IPS-18c (cell line): ENCODE data around the gene KCNK1.
"Not testable (repeated sequence)": the region's sequence is repeated elsewhere in the genome, so short reads cannot be mapped to it uniquely, and the experiment has no call there.

Experiments used
- H3K4me3 ChIP-seq: 2 replicates; pipeline ENCODE4 v1.7.0; 2013; ENCODE audit warnings: low read depth, mild to moderate bottlenecking, low read length, moderate library complexity; ENCODE audit not compliant: insufficient read depth
- H3K9me3 ChIP-seq: one replicate; pipeline ENCODE4 v1.6.1; 2013; ENCODE audit warnings: mild to moderate bottlenecking, low read length, moderate library complexity; ENCODE audit not compliant: control insufficient read depth, insufficient read depth

Gene KCNK1

GRCh38 chr1:233672732-233673131 is 58.8 kb downstream of the KCNK1 start:
- Histone ChIP-seq H3K9me3 (no peaks in the 10 kb centered on the region), H3K4me3 (no peak overlapping the region)

- H3K4me3 ChIP-seq: no peak overlapping the region
- H3K9me3 ChIP-seq: no peaks in the 10 kb centered on the region
These were observed 59.5 kb downstream of the KCNK1 start for GRCh38 chr1:233673261-233673946.

DNA sequence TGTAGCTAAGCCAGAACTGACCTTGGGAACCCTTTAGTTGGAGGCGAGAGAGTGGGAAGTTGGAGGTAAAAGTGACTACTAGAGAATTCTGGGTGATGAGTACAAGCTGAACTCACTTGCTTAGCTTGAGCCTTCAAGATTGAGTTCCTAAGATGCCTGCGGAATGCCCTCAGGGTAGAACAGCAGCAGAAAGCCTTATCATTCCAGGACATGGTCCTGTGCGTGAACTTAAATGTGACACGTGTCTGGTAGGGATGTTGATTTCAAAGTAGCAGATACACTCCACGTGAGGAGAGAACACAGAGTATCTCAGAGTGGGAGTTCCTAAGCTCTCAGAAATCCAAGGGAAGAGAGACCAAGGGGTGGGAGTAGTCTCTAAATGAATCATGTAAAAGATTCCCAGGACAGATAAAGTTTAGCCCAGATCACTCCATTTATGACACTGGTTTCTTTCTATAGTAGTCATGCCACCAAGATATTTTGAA is 60.1 kb downstream of the KCNK1 start:
- H3K4me3 ChIP-seq: no peak overlapping the region
- no peaks in the 10 kb centered on the region for H3K9me3 ChIP-seq

DNA sequence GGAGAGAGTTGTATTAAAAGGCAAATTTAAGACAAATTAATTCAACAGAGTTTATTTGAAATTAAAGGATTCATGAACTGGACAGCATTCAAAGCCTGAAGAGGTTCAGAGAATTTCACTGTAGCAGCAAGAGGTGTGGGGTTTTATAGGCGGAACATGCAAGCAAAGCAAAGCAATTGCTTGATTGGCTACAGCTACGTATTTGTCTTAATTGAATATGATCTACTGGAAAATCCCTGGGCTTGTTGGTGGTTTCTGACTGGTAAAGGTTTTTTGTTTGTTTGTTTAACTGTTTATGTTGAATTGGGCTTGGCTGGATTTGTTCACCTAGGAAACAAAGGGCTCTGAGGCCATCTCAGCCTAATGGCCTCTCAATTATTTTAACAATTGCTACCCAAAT is 61.5 kb downstream of the KCNK1 start:
- Histone ChIP-seq H3K9me3 (no peaks in the 10 kb centered on the region), H3K4me3 (no peak overlapping the region)

DNA sequence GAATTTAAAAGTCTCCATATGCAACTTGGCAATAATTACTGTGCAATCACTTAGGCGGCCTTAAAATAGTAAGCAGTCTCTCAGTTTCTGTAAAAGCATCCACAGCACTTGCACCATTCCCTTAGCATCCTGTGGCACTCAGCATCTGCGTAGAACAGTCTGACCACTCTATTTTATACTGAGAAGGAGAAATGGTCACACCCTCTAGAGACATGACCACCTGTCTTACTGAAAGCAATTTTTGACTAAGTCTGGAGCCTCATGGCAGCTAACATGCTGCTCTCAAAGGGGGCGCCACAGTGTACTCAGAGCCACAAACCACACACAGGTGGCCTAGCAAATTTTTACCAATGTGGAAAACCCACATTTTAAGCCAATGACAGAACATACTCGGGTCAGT is 62.0 kb downstream of the KCNK1 start:
- H3K4me3 ChIP-seq: no peak overlapping the region
- H3K9me3 ChIP-seq: no peaks in the 10 kb centered on the region

DNA sequence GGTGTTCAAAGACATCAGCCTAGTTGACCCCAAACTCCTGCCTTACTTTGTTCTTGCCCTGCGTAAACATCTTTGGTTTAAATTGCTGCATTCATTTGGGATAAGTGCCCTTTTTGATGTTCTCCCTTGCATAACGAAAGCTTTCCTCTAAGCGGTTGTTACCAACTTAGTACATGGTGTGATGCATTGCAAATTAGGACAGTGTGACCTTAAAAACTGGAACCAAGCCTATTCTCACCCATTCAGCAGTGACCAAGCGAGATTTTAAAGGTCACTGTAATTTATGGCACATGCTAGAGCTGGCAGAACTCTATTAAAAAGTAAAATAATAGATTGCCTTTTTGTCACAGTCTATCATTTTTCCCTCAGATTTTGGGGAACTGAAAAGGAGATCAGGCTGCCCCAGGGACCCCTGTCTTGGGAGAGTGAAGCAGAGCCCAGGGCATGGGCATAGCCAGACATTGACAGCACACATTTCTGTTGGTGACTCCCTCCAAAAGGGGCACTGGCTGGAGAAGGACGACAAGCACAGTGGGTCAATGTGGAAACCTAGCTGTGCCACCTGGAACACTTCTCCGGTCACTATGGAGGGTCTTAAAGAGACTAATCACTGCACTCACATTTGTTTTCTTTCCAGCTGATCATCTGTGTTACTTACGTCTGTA is 63.9 kb downstream of the KCNK1 start:
- Histone ChIP-seq H3K4me3 (no peak overlapping the region), H3K9me3 (no peaks in the 10 kb centered on the region)

DNA sequence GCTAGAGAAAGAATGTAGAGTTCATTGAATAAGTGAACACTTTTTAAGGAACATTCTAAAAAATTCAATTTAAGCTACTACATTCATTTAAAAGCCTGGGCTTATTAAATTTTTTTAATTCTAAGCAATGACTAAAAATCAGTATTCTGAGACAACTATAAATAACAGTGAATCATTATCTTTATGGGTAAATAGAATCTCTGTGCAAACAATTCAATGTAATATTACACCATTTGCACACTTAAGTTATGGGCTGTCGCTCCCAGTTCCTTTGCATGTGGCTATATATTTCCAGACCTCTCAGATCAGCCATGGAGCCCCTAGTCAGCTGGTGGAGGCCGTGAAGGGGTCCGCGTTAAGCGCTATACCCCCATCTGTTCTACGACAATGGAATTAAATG is 65.1 kb downstream of the KCNK1 start:
- H3K9me3 ChIP-seq: no peaks in the 10 kb centered on the region
- H3K4me3 ChIP-seq: no peak overlapping the region

- Histone ChIP-seq H3K4me3 (no peak overlapping the region), H3K9me3 (no peaks in the 10 kb centered on the region)
These were observed 65.9 kb downstream of the KCNK1 start for GRCh38 chr1:233679591-233680373.

- no peak overlapping the region for H3K4me3 ChIP-seq
- H3K9me3 ChIP-seq: no peaks in the 10 kb centered on the region
These were observed 67.4 kb downstream of the KCNK1 start for GRCh38 chr1:233681285-233681684.

- not testable (repeated sequence) for H3K4me3 ChIP-seq, H3K9me3 ChIP-seq
These were observed 72.7 kb downstream of the KCNK1 start for GRCh38 chr1:233686653-233687052.

DNA sequence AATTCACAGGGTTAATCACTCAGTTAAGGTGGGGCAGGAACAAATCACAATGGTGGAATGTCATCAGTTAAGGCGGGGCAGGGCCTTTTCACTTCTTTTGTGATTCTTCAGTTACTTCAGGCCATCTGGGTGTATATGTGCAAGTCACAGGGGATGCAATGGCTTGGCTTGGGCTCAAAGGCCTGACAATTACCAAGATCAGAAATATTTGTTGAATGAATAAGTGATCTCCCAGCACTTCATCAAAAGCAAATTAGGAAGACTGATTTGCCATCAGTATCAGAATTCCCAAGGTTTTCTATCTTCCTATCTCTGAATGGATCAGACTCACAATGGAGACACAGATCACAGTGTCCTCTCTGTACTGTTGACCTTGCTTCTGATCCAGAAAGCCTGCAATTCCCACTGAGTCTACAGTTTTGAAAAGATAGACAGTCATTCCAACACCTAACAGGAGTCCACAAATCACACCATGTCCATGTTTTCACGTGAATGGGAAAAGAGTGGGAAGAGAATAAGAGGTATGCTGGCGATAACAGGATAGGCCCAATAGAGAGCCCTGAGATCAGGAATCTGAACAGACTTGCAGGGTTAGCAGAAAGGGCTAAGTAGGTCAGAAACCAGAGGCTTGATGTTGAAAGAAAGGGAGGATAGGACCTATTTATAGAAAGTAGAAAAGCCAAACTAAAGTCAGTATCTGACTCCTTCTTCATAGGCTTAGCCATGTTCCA is 75.3 kb downstream of the KCNK1 start:
- Histone ChIP-seq H3K4me3 (no peak overlapping the region), H3K9me3 (no peaks in the 10 kb centered on the region)

DNA sequence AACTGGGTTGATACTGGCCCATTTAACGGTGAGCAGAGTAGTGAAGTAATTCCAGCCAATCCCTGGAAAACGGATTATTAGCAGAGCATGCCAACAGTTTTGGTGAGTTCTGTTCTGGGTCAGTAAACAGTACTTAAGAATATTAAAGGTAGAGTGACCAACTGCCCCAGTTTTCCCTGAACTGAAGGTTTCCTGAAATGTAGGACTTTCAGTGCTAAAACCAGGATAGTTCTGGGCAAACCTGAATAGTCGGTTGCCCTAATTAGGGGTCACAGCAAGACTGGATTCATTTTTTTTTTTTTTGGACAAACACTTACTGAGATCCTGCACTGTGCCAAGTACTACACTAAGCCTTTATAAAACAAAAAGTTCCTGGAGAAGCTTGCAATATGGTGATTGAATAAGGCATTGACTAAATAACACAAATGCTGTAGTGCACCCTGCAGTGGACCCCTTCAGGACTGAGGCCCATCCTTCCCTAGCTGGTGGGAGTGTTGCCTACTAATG is 75.9 kb downstream of the KCNK1 start:
- H3K4me3 ChIP-seq: no peak overlapping the region
- no peaks in the 10 kb centered on the region for H3K9me3 ChIP-seq

- Histone ChIP-seq H3K4me3 (no peak overlapping the region), H3K9me3 (no peaks in the 10 kb centered on the region)
These were observed 82.0 kb downstream of the KCNK1 start for GRCh38 chr1:233695901-233696300.

DNA sequence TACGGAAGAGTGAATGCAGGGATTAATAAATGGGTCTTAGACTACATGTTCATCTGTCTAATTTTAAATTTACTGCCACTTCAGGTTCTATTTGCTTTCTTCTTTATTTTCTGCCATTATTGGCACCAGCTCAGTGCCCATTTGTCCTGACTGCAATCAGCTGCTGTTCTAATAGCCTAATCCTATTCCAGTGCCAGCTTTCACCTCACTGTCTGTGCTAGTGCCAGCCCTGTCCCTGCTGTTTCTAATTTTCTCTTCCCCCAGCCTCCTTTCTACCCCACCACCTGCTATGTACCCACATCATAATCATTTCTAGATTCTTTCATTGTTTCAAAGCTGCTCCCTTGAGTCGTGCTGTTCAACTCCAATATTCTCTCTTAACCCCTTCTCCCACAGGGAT is 86.4 kb downstream of the KCNK1 start:
- H3K4me3 ChIP-seq: no peak overlapping the region
- no peaks in the 10 kb centered on the region for H3K9me3 ChIP-seq

GRCh38 chr1:233704170-233704897 is 90.4 kb downstream of the KCNK1 start:
- H3K9me3 ChIP-seq: no peaks in the 10 kb centered on the region

GRCh38 chr1:233704898-233705723 is 91.2 kb downstream of the KCNK1 start:
- Histone ChIP-seq H3K9me3 (no peaks in the 10 kb centered on the region), H3K4me3 (no peak overlapping the region)

More at GRCh38 chr1:233704170-233704897, 90.4 kb downstream of the KCNK1 start:
- H3K4me3 ChIP-seq: no peak overlapping the region
